ENCODE results near the gene GTF2IRD1. TPM values are rescaled to one million over a fixed set of nuclear protein-coding genes. Genes with fewer than 3 reads are reported as not detected.

The GTF2IRD1 gene
- total RNA-seq, 4 donors from 2014 or later: 6.0 to 12.7 (median 10.2) TPM

GRCh38 chr7:74441801-74442200 is 11.9 kb upstream of the GTF2IRD1 start:
- no peak for TF ChIP-seq CTCF (IDR thresholded peaks at IDR 0.05; ENCODE audit: low read depth)

GRCh38 chr7:74443543-74444247 is 10.0 kb upstream of the GTF2IRD1 start:
- TF ChIP-seq CTCF (IDR thresholded peaks at IDR 0.05; ENCODE audit: low read depth): no peak

- TF ChIP-seq CTCF (IDR thresholded peaks at IDR 0.05; ENCODE audit: low read depth): no peak
These were observed 4.6 kb upstream of the GTF2IRD1 start for GRCh38 chr7:74449144-74449543.

GRCh38 chr7:74449809-74450397 is 3.8 kb upstream of the GTF2IRD1 start:
- no peak for TF ChIP-seq CTCF (IDR thresholded peaks at IDR 0.05; ENCODE audit: low read depth)

GRCh38 chr7:74452748-74453321 is 871 bp upstream of the GTF2IRD1 start:
- no peak for TF ChIP-seq CTCF (IDR thresholded peaks at IDR 0.05; ENCODE audit: low read depth)

- TF ChIP-seq CTCF (IDR thresholded peaks at IDR 0.05; ENCODE audit: low read depth): no peak
These were observed 567 bp downstream of the GTF2IRD1 start for GRCh38 chr7:74454021-74454924.

- no peak for TF ChIP-seq CTCF (IDR thresholded peaks at IDR 0.05; ENCODE audit: low read depth)
These were observed 1.2 kb downstream of the GTF2IRD1 start for GRCh38 chr7:74454925-74455288.
